ENCODE data around the gene VDAC2. TPM values are rescaled to one million over a fixed set of nuclear protein-coding genes. Genes with fewer than 3 reads are reported as not detected.

Gene VDAC2
- total and polyA plus RNA-seq, 2 donors (not counting 1 experiment from before 2014, with no cell fraction given): 49.2 to 83.6 TPM

GRCh38 chr10:75238182-75239095, 27.8 kb downstream of the VDAC2 start:
- no peaks in the 10 kb centered on the region for H3K27me3 ChIP-seq (replicated peaks in 1 of 4; ENCODE audit: control extremely low read depth in 1 of 4, control insufficient read depth in 3 of 4, insufficient read depth in 4 of 4, low read length in 3 of 4)
- intact Hi-C loops (cut with micrococcal nuclease): loop anchor here (10.0 kb wide), 3 partner anchors 224 to 1364 kb away; partner anchors contain the start of gene CAMK2G
- 96% methylated on average over 31 of the region's 37 CpGs for WGBS (ENCODE audit: insufficient coverage)
- no peak overlapping the region for H3K4me3 ChIP-seq (ENCODE audit: control extremely low read depth in 1 of 5, extremely low read depth in 1 of 5, insufficient read depth in 1 of 5, low read depth in 2 of 5, low read length in 4 of 5)
- no peaks in the 10 kb centered on the region for H4K20me1 ChIP-seq (ENCODE audit: control insufficient read depth, insufficient read depth, low read length, poor library complexity, severe bottlenecking)
- peaks cover 3 to 15% of the 10 kb centered on the region in 2 donors for H3K4me1 ChIP-seq (ENCODE audit: control insufficient read depth in 2 of 2, insufficient read depth in 2 of 2, low read length in 2 of 2)
- no peak overlapping the region for H3K27ac ChIP-seq (ENCODE audit: low read length in 2 of 2)
- H3K4me1 Mint-ChIP-seq: peaks cover 8% of the 10 kb centered on the region
- no peak overlapping the region for H3K4me3 Mint-ChIP-seq
- H3K9ac ChIP-seq (ENCODE audit: low read length): no peak overlapping the region
- no peak overlapping the region for H3K27ac Mint-ChIP-seq
- ATAC-seq (ENCODE audit: low read depth): no peak
- H3K36me3 ChIP-seq (replicated peaks in 1 of 2; ENCODE audit: control extremely low read depth in 1 of 2, control insufficient read depth in 1 of 2, extremely low read depth in 1 of 2, insufficient read depth in 2 of 2, low read length in 1 of 2): no peaks in the 10 kb centered on the region
- no peaks in the 10 kb centered on the region for H3K27me3 Mint-ChIP-seq
- ChIA-PET CTCF (interaction anchor here (1.9 to 9.4 kb wide), 3 partner anchors 27 to 51 kb away, joined by 12 to 138 read pairs (median 100); partner anchors contain the start of gene VDAC2), POLR2A (interaction anchor here (0.7 kb wide), 1 partner anchor 25 kb away, joined by 4 read pairs; no protein-coding TSS in a partner anchor)
- no peak overlapping the region for H3K4me2 ChIP-seq (replicated peaks; ENCODE audit: low read depth, low read length, poor library complexity, severe bottlenecking)
- no peaks in the 10 kb centered on the region for H3K9me3 ChIP-seq (ENCODE audit: control extremely low read depth in 1 of 3, control insufficient read depth in 2 of 3, insufficient read depth in 1 of 3, low read length in 2 of 3)
- H2AFZ ChIP-seq (ENCODE audit: insufficient read depth, low read depth, low read length, poor library complexity, severe bottlenecking): no peak overlapping the region
- no peaks in the 10 kb centered on the region for H3K79me2 ChIP-seq (ENCODE audit: control insufficient read depth, insufficient read depth, low read length)
- no peak for DNase-seq
- H3K9me3 Mint-ChIP-seq (ENCODE audit: insufficient read depth): no peaks in the 10 kb centered on the region
- TF ChIP-seq EZH2 (IDR thresholded peaks at IDR 0.05; ENCODE audit: borderline replicate concordance, insufficient read depth, low read depth, low read length, poor library complexity, severe bottlenecking) (no peak), CTCF (IDR thresholded peaks at IDR 0.05) (no peak)

All from B cell (primary cell).